Endothelial cell (in vitro differentiated cells): ENCODE data around the gene AIMP1. TPM values are rescaled to one million over a fixed set of nuclear protein-coding genes. Genes with fewer than 3 reads are reported as not detected.
A peak's percentile ranks its signal among the peaks of the same experiment; 100 is the strongest.

Experiments used
- DNase-seq: peaks from one replicate; pipeline ENCODE4 v3.0.0; 2021; ENCODE audit warnings: low spot score
- H3K27ac Mint-ChIP-seq: one replicate; pipeline ENCODE4 v1.8.0; 2021; ENCODE audit warnings: mixed read lengths, inconsistent platforms; ENCODE audit not compliant: unreplicated experiment
- H3K27me3 Mint-ChIP-seq: one replicate; pipeline ENCODE4 v1.8.0; 2021; ENCODE audit warnings: mild to moderate bottlenecking, moderate library complexity, mixed read lengths, inconsistent platforms; ENCODE audit not compliant: unreplicated experiment
- H3K36me3 Mint-ChIP-seq: one replicate; pipeline ENCODE4 v1.8.0; 2021; ENCODE audit warnings: mild to moderate bottlenecking, low read depth, mixed read lengths, inconsistent platforms; ENCODE audit not compliant: unreplicated experiment
- H3K4me1 Mint-ChIP-seq: one replicate; pipeline ENCODE4 v1.8.0; 2021; ENCODE audit warnings: mild to moderate bottlenecking, mixed read lengths, inconsistent platforms; ENCODE audit not compliant: unreplicated experiment
- H3K4me3 Mint-ChIP-seq: one replicate; pipeline ENCODE4 v1.8.0; 2021; ENCODE audit warnings: mild to moderate bottlenecking, mixed read lengths, inconsistent platforms; ENCODE audit not compliant: unreplicated experiment
- H3K9me3 Mint-ChIP-seq: one replicate; pipeline ENCODE4 v1.8.0; 2021; ENCODE audit warnings: mixed read lengths, inconsistent platforms; ENCODE audit not compliant: unreplicated experiment
- CTCF ChIP-seq: fragments of 200-600 bp; sonication (generic); IDR thresholded peaks from one replicate; pipeline ENCODE4 v1.5.0; 2021; ENCODE audit warnings: antibody characterized with exemption; ENCODE audit not compliant: unreplicated experiment
- total RNA-seq: library from RNA; stranded (reverse); fragmentation: NEBNext Ultra II Directional; extraction: Animal tissue kit (Norgen Biotek cat#: 25700); gene quantifications from one replicate; pipeline ENCODE4 v1.2.1, GENCODE V29; 2021; ENCODE audit not compliant: unreplicated experiment

Gene AIMP1
- total RNA-seq, 1 donor from 2014 or later = 25.4 TPM

GRCh38 chr4:106355193-106355592 lies 38.8 kb downstream of the AIMP1 start:
- no peak for DNase-seq
- H3K27ac Mint-ChIP-seq = no peak overlapping the region
- H3K36me3 Mint-ChIP-seq = no peaks in the 10 kb centered on the region
- H3K4me1 Mint-ChIP-seq = peaks cover 2% of the 10 kb centered on the region
- no peaks in the 10 kb centered on the region for H3K27me3 Mint-ChIP-seq
- TF ChIP-seq CTCF = no peak
- H3K9me3 Mint-ChIP-seq = no peaks in the 10 kb centered on the region
- H3K4me3 Mint-ChIP-seq = no peak overlapping the region

DNA sequence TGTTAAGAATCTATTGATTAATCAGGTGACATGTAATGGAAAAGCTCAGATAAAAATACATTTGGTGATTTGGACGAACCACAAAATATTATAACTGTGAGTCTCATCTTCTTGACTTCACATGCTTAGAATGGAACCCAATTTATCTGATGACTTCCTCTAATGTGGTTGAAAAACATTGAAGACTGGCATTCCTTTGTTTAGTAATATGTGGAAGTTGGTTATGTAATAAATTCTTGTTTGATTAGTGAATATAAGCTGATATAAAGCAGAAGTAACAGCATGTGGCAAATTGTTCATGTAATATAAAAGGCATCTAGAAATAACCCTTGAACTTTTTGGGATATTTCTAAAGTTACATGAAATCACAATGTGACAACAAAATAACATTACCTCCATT lies 42.5 kb downstream of the AIMP1 start:
- Mint-ChIP-seq H3K36me3 (no peaks in the 10 kb centered on the region), H3K9me3 (no peaks in the 10 kb centered on the region), H3K4me3 (no peak overlapping the region), H3K27me3 (no peaks in the 10 kb centered on the region), H3K4me1 (peaks cover 2% of the 10 kb centered on the region), H3K27ac (no peak overlapping the region)
- no peak for DNase-seq
- no peak for TF ChIP-seq CTCF

DNA sequence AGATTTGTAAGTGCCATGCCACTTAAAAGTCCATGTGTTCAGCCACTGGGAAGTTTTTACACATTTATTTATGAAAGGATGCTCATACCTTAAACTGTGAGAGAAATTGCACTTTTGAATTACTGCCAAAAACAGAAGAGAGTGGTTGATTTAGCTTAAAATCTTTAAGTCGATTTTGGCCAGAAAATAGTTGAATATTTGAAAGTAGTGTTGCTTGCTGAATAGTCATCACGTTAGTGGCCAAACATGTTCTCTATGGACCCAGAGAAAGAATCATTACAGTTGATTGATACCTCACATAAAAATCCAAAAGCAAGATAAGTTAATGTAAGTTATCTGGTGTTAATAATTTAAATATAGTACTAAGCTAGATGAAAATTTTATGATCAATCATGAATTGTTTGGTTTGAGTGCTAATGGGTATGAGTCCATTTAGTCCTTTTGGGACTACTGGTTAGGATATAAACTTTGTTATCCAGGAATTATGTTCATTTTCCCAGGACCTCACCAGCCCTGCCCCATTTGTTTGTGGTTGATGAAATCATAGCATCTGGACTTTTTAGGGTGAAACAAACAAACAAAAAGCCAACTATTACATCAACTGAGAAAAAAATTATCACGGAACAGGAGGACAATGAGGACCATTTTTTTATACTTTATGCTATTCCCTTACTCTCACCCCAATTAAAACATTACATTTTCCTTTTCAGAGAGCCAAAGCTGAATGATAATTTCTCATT lies 45.9 kb downstream of the AIMP1 start:
- Mint-ChIP-seq H3K9me3 (no peaks in the 10 kb centered on the region), H3K27me3 (no peaks in the 10 kb centered on the region), H3K4me1 (peaks cover 22% of the 10 kb centered on the region), H3K36me3 (no peaks in the 10 kb centered on the region), H3K4me3 (no peak overlapping the region), H3K27ac (no peak overlapping the region)
- no peak for TF ChIP-seq CTCF
- no peak for DNase-seq

GRCh38 chr4:106364282-106364681 lies 47.9 kb downstream of the AIMP1 start:
- Mint-ChIP-seq H3K9me3 (no peaks in the 10 kb centered on the region), H3K27me3 (no peaks in the 10 kb centered on the region), H3K4me3 (no peak overlapping the region), H3K36me3 (no peaks in the 10 kb centered on the region), H3K27ac (no peak overlapping the region), H3K4me1 (peaks cover 29% of the 10 kb centered on the region)
- DNase-seq = no peak
- no peak for TF ChIP-seq CTCF

- no peak for DNase-seq
- H3K4me3 Mint-ChIP-seq = no peak overlapping the region
- no peaks in the 10 kb centered on the region for H3K27me3 Mint-ChIP-seq
- H3K4me1 Mint-ChIP-seq = peaks cover 38% of the 10 kb centered on the region
- H3K27ac Mint-ChIP-seq = peak overlapping the region; percentile 81
- TF ChIP-seq CTCF = no peak
- H3K9me3 Mint-ChIP-seq = no peaks in the 10 kb centered on the region
- no peaks in the 10 kb centered on the region for H3K36me3 Mint-ChIP-seq
Measured at GRCh38 chr4:106365613-106366012, 49.3 kb downstream of the AIMP1 start.
